GM19099 (cell line): Measurements from ENCODE around the gene P2RX2.

ENCODE experiments used
- POLR2A ChIP-seq: IDR thresholded peaks from 3 replicates; pipeline ENCODE4 v1.6.1; 2011; ENCODE audit warnings: low read depth; ENCODE audit not compliant: insufficient read length; ENCODE audit errors: extremely low read depth

The P2RX2 gene

DNA sequence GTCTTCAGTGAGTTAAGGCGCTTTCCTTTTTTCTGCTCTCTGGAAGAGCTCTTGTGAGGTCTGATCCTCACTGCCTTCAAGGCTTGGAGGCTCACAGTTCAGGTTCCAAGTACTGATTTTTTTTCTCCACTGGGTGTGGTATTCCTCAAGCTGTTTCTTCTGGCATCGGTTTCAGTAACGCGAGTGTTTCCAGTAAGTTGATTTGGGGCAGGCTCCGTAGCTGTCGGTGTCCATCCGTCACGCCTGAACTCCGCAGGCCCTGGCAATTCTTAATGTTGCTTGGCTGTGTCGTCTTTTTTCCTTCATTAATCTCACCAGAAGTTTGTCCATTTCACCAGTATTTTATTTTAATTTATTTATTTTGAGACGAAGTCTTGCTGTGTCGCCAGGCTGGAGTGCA, 38.8 kb upstream of the P2RX2 start:
- TF ChIP-seq POLR2A = no peak

GRCh38 chr12:132580701-132581292, 37.8 kb upstream of the P2RX2 start:
- TF ChIP-seq POLR2A = no peak

- TF ChIP-seq POLR2A = no peak
Measured at GRCh38 chr12:132581348-132582057, 37.1 kb upstream of the P2RX2 start.

DNA sequence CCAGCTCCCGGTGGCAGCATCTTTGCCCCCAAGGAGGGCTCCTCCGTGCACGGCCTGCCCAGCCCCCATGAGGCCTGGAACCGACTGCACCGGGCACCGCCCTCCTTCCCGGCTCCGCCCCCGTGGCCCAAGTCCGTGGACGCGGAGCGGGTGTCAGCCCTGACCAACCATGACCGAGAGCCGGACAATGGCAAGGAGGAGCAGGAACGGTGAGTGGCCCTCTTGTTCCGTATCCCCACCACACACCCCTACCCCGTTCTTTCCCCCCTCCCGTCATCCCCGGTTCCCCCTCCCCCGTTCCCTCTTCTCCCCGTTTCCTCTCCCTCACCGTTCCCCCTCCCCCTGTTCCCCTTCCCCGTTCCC, 36.5 kb upstream of the P2RX2 start:
- TF ChIP-seq POLR2A = no peak

DNA sequence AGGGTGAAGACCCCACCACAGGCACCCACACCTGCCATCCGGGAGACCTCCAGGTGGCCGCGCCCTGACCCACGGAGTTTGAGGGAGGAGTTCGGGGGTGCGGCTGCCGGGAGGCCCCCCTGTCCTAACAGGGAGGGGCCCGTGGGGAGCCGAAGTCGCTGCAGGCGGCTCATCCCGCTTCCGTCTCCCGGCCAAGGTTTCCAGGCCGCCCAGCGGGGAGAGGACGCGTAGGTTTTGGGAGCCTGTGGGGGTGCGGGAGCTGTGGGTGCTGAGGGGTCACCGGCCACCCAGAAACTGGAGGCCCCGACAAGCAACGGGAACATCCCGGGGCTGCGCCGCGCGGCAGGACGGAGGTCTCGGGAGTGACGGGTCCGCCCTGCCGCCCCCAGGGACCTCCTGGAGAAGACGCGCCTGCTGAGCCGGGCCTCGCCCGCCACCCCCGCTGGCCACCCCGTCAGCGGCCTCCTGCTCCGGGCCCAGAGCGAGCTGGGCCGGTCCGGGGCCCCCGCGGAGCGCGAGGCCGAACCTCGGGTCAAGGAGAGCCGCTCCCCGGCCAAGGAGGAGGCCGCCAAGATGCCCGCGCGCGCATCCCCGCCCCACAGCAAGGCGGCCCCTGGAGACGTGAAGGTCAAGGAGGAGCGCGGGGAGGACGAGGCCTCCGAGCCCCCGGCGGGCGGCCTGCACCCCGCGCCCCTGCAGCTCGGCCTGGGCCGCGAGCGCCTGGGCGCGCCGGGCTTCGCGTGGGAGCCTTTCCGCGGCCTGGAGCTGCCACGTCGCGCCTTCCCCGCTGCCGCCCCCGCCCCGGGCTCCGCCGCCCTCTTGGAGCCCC, 35.8 kb upstream of the P2RX2 start:
- TF ChIP-seq POLR2A = no peak

- no peak for TF ChIP-seq POLR2A
Measured at GRCh38 chr12:132583411-132583710, 35.2 kb upstream of the P2RX2 start.

DNA sequence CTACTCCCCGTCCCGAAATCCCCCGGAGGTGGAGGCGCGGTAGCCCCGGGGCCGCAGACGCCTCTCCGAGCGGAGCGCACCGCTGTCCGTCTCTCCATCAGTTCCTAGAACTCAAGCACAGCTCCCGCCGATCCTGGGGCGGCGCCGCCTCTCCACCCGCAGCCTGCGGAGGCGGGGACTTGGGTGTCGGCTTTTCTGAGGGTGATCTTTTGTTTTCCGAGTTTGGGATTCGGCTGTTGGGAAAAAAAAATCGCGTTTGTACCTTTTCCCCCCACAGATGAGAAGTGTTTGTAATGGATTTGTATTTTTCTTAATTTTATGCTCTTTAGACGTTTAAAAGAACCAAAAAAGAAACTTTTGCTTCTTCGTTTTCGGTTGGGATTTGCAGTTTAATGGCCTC, 34.8 kb upstream of the P2RX2 start:
- TF ChIP-seq POLR2A = no peak

GRCh38 chr12:132584429-132584828, 34.1 kb upstream of the P2RX2 start:
- no peak for TF ChIP-seq POLR2A

GRCh38 chr12:132585177-132585576, 33.4 kb upstream of the P2RX2 start:
- TF ChIP-seq POLR2A = no peak

GRCh38 chr12:132586929-132587328, 31.6 kb upstream of the P2RX2 start:
- no peak for TF ChIP-seq POLR2A

DNA sequence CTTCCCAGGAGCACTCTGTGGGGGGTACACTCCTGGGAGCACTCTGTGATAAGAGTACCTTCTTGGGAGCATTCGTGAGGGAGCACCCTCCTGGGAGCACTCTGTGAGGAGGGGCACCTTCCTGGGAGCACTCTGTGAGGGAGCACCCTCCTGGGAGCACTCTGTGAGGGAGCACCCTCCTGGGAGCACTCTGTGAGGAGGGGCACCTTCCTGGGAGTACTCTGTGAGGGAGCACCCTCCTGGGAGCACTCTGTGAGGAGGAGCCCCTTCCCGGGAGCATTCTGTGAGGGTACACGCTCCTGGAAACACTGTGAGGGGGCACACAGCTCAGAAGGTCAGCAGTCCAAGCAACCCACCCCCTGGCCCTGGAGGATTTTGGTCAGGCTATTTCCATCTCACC, 30.8 kb upstream of the P2RX2 start:
- TF ChIP-seq POLR2A = no peak

DNA sequence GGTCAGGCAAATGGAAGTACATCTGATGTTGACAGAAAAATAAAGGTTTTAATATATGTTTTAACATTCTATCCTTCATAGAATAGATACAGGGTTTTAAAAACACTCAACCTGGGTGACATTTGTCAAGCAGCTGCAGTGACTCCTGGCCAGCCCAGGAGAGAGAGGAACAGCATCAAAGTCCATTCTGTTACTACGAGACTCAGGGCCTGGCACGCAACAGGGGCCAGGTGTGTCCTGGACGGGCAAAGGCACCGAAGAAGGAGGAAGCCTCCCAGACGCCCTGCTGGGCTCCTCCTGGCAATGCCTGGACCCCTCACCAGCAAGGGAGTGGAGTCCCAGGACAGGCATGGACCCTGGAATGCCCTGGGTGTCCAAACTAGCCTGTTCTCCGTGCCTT, 30.3 kb upstream of the P2RX2 start:
- no peak for TF ChIP-seq POLR2A

- TF ChIP-seq POLR2A = no peak
Measured at GRCh38 chr12:132588821-132589669, 29.5 kb upstream of the P2RX2 start.

- TF ChIP-seq POLR2A = no peak
Measured at GRCh38 chr12:132591107-132591935, 27.3 kb upstream of the P2RX2 start.
